CD14-positive monocyte (primary cell): ENCODE data around the gene PLSCR3. TPM values are rescaled to one million over a fixed set of nuclear protein-coding genes. Genes with fewer than 3 reads are reported as not detected.

Experiments used
- DNase-seq, 3 donors: peaks; one replicate each; pipeline ENCODE4 v3.0.0-alpha.2; 2011 to 2022
- H2AFZ ChIP-seq: 2 replicates; pipeline ENCODE4 v1.6.0; 2012; ENCODE audit warnings: mild to moderate bottlenecking, low read depth, low read length, inconsistent platforms; ENCODE audit not compliant: insufficient read depth, poor library complexity, severe bottlenecking
- H3K27ac ChIP-seq, 2 donors: 1 replicate in 1 of 2; 2 replicates in 1 of 2; pipeline ENCODE4 v1.5.1; 2012 to 2013; ENCODE audit warnings: low read length in 2 of 2, control low read depth in 1 of 2, inconsistent platforms in 1 of 2, low read depth in 1 of 2, mild to moderate bottlenecking in 1 of 2
- H3K27me3 ChIP-seq, 2 donors: one replicate each; pipeline versions ENCODE4 v1.6.0 to v1.6.1; 2011 to 2013; ENCODE audit warnings: low read length in 2 of 2; ENCODE audit not compliant: control insufficient read depth in 2 of 2, insufficient read depth in 2 of 2
- H3K36me3 ChIP-seq, 2 donors: replicated peaks in 1 of 2; 1 replicate in 1 of 2; 2 replicates in 1 of 2; pipeline versions ENCODE4 v1.5.1 to v1.6.1; 2012 to 2013; ENCODE audit warnings: low read length in 2 of 2, control low read depth in 1 of 2, inconsistent platforms in 1 of 2, mild to moderate bottlenecking in 1 of 2; ENCODE audit not compliant: insufficient read depth in 2 of 2, control insufficient read depth in 1 of 2
- H3K4me1 ChIP-seq, 2 donors: 1 replicate in 1 of 2; 2 replicates in 1 of 2; pipeline versions ENCODE4 v1.5.1 to v1.6.1; 2012 to 2013; ENCODE audit warnings: low read length in 2 of 2, control low read depth in 1 of 2, inconsistent platforms in 1 of 2, mild to moderate bottlenecking in 1 of 2, moderate library complexity in 1 of 2; ENCODE audit not compliant: insufficient read depth in 2 of 2, control insufficient read depth in 1 of 2
- H3K4me2 ChIP-seq: replicated peaks from 2 replicates; pipeline ENCODE3; 2012; ENCODE audit warnings: low read length, moderate library complexity, mild to moderate bottlenecking; ENCODE audit not compliant: poor library complexity, severe bottlenecking; ENCODE audit errors: extremely low read depth
- H3K4me3 ChIP-seq, 3 experiments: fragments of 200-600 bp in 1 of 3; sonication (generic) in 1 of 3; replicated peaks in 1 of 3; 1 replicate in 2 of 3; 2 replicates in 1 of 3; pipeline ENCODE4 v1.5.1; 2011 to 2013; ENCODE audit warnings: low read length in 3 of 3, mild to moderate bottlenecking in 3 of 3, control low read depth in 2 of 3, low read depth in 2 of 3, inconsistent platforms in 1 of 3, moderate library complexity in 1 of 3
- H3K79me2 ChIP-seq: 2 replicates; pipeline ENCODE4 v1.6.0; 2012; ENCODE audit warnings: mild to moderate bottlenecking, control low read depth, inconsistent platforms, low read length, moderate library complexity; ENCODE audit not compliant: insufficient read depth
- H3K9ac ChIP-seq: 2 replicates; pipeline ENCODE4 v1.6.0; 2017; ENCODE audit warnings: low read length, mild to moderate bottlenecking; ENCODE audit not compliant: insufficient read depth, poor library complexity, severe bottlenecking
- H3K9me3 ChIP-seq, 2 donors: replicated peaks in 1 of 2; 1 replicate in 1 of 2; 2 replicates in 1 of 2; pipeline versions ENCODE4 v1.5.1 to v1.6.1; 2012 to 2013; ENCODE audit warnings: low read length in 2 of 2, control low read depth in 1 of 2; ENCODE audit not compliant: control insufficient read depth in 1 of 2, insufficient read depth in 1 of 2
- H4K20me1 ChIP-seq: 2 replicates; pipeline ENCODE4 v1.6.0; 2012; ENCODE audit warnings: mild to moderate bottlenecking, low read length, control low read depth, moderate library complexity; ENCODE audit not compliant: insufficient read depth
- H3K27ac Mint-ChIP-seq, 7 donors: one replicate each; pipeline ENCODE4 v1.8.0; 2020; ENCODE audit warnings: mild to moderate bottlenecking in 7 of 7, mixed read lengths in 7 of 7, moderate library complexity in 6 of 7, inconsistent platforms in 2 of 7
- H3K27me3 Mint-ChIP-seq, 3 donors: one replicate each; pipeline ENCODE4 v1.8.0; 2021 to 2022; ENCODE audit warnings: low read depth in 3 of 3, mild to moderate bottlenecking in 3 of 3, mixed read lengths in 3 of 3, moderate library complexity in 3 of 3, inconsistent platforms in 1 of 3
- H3K36me3 Mint-ChIP-seq, 2 donors: one replicate each; pipeline ENCODE4 v1.8.0; 2020; ENCODE audit warnings: mixed read lengths in 2 of 2, inconsistent platforms in 1 of 2, mild to moderate bottlenecking in 1 of 2
- H3K4me1 Mint-ChIP-seq: one replicate; pipeline ENCODE4 v1.8.0; 2020; ENCODE audit warnings: mild to moderate bottlenecking, mixed read lengths
- H3K4me3 Mint-ChIP-seq, 2 donors: one replicate each; pipeline ENCODE4 v1.8.0; 2020; ENCODE audit warnings: mild to moderate bottlenecking in 2 of 2, mixed read lengths in 2 of 2, moderate library complexity in 1 of 2
- H3K9me3 Mint-ChIP-seq, 7 donors: one replicate each; pipeline ENCODE4 v1.8.0; 2020 to 2022; ENCODE audit warnings: mixed read lengths in 7 of 7, mild to moderate bottlenecking in 6 of 7, moderate library complexity in 6 of 7, inconsistent platforms in 2 of 7
- CTCF ChIP-seq: fragments of 200-600 bp; IDR thresholded peaks from one replicate; pipeline ENCODE4 v1.8.0; 2022; ENCODE audit warnings: antibody characterized with exemption, mild to moderate bottlenecking
- WGBS: methylation state at CpG from one replicate; pipeline ENCODE4 v1.1.5; 2013; ENCODE audit warnings: missing lambda C conversion rate; ENCODE audit not compliant: insufficient coverage; 5-methylcytosine and 5-hydroxymethylcytosine counted together
- intact Hi-C, 2 donors: fragments of 100-400 bp; cut with micrococcal nuclease; formaldehyde crosslinking; loops; one replicate each; pipeline versions ENCODE4 v1.15.0 to v1.15.1; 2023
- polyA plus RNA-seq, 3 donors: library from polyadenylated mRNA; depleted of rRNA in 1 of 3; unstranded in 2 of 3; stranded (reverse) in 1 of 3; fragments of 300-500 nt in 2 of 3; fragments of >200 nt in 1 of 3; fragmentation: Illumina TruSeq in 2 of 3; gene quantifications; 1 replicate in 2 of 3; 2 replicates in 1 of 3; pipeline ENCODE4 v1.2.3, GENCODE V29; 2012 to 2021

PLSCR3 gene
- polyA plus RNA-seq, 3 donors = 37.6 to 70.4 (median 45.7) TPM

DNA sequence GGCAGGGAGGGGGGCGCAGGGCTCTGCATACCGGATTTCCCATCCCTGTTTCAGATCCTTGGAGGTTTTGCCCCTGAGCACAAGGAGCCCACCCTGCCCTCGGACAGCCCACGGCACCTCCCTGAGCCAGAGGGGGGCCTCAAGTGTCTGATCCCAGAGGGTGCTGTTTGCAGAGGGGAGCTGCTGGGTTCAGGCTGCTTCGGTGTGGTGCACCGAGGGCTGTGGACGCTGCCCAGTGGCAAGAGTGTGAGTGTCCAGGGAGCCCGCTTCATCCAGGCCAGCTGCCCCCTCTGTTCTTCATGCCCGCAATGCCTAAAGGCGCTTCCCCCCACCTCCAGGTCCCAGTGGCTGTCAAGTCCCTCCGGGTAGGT, 11.0 kb downstream of the PLSCR3 start:
- H3K9me3 ChIP-seq = no peaks in the 10 kb centered on the region
- peak overlapping the region; percentile 82 for H3K4me2 ChIP-seq
- DNase-seq = no peak
- no peak overlapping the region for H3K4me3 ChIP-seq
- Mint-ChIP-seq H3K27ac (peak overlapping the region in 2 of 7 donors; percentile 25 to 47), H3K36me3 (peaks cover 18 to 19% of the 10 kb centered on the region in 2 donors), H3K27me3 (peaks cover 50 to 71% (median 63%) of the 10 kb centered on the region in 3 donors), H3K4me1 (peaks cover 18% of the 10 kb centered on the region), H3K4me3 (peak overlapping the region in 1 of 2 donors; percentile 84), H3K9me3 (peaks cover 7 to 19% (median 14%) of the 10 kb centered on the region in 7 donors)
- no peak overlapping the region for H3K9ac ChIP-seq
- H4K20me1 ChIP-seq = no peaks in the 10 kb centered on the region
- H3K4me1 ChIP-seq = peaks cover 16 to 23% of the 10 kb centered on the region in 2 donors
- peaks cover 1 to 8% of the 10 kb centered on the region in 2 donors for H3K36me3 ChIP-seq
- H2AFZ ChIP-seq = no peak overlapping the region
- no peak overlapping the region for H3K27ac ChIP-seq
- no peaks in the 10 kb centered on the region for H3K79me2 ChIP-seq
- WGBS = 92% methylated on average over 11 of the region's 11 CpGs
- peaks cover 34 to 59% of the 10 kb centered on the region in 2 donors for H3K27me3 ChIP-seq
- TF ChIP-seq CTCF = no peak
- intact Hi-C loops = no loop called here

DNA sequence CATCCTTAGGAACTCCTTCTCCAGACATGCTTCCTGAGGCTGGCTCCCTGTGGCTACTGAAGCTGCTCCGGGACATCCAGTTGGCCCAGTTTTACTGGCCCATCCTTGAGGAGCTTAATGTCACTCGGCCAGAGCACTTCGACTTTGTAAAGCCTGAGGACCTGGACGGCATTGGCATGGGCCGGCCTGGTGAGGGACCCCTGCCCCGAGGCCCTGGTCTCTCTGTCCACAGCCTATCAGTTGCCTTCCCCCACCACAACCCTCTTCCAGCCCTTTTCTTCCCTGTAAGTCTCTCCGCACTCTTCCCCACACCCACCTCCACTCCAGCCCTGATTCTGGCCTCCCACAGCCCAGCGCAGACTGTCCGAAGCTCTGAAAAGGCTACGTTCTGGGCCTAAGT, 11.4 kb downstream of the PLSCR3 start:
- no peaks in the 10 kb centered on the region for H3K9me3 ChIP-seq
- H3K27me3 ChIP-seq = peaks cover 34 to 59% of the 10 kb centered on the region in 2 donors
- no peak overlapping the region for H2AFZ ChIP-seq
- H3K4me1 ChIP-seq = peaks cover 16 to 23% of the 10 kb centered on the region in 2 donors
- H3K79me2 ChIP-seq = no peaks in the 10 kb centered on the region
- TF ChIP-seq CTCF = no peak
- peak overlapping the region in 1 of 2 donors; percentile 84 for H3K4me3 Mint-ChIP-seq
- H3K9me3 Mint-ChIP-seq = peaks cover 7 to 21% (median 15%) of the 10 kb centered on the region in 7 donors
- H3K36me3 ChIP-seq = peaks cover 0 to 4% of the 10 kb centered on the region in 2 donors
- no peak overlapping the region for H3K9ac ChIP-seq
- WGBS = 100% methylated on average over 5 of the region's 10 CpGs
- intact Hi-C loops = no loop called here
- H3K4me3 ChIP-seq = no peak overlapping the region
- no peaks in the 10 kb centered on the region for H4K20me1 ChIP-seq
- peak overlapping the region in 1 of 7 donors; percentile 47 for H3K27ac Mint-ChIP-seq
- DNase-seq = no peak
- H3K4me2 ChIP-seq = no peak overlapping the region
- peaks cover 50 to 73% (median 65%) of the 10 kb centered on the region in 3 donors for H3K27me3 Mint-ChIP-seq
- H3K36me3 Mint-ChIP-seq = peaks cover 14 to 17% of the 10 kb centered on the region in 2 donors
- H3K27ac ChIP-seq = no peak overlapping the region
- H3K4me1 Mint-ChIP-seq = peaks cover 18% of the 10 kb centered on the region
